ENCODE measurements around the gene RNF144B.

DNA sequence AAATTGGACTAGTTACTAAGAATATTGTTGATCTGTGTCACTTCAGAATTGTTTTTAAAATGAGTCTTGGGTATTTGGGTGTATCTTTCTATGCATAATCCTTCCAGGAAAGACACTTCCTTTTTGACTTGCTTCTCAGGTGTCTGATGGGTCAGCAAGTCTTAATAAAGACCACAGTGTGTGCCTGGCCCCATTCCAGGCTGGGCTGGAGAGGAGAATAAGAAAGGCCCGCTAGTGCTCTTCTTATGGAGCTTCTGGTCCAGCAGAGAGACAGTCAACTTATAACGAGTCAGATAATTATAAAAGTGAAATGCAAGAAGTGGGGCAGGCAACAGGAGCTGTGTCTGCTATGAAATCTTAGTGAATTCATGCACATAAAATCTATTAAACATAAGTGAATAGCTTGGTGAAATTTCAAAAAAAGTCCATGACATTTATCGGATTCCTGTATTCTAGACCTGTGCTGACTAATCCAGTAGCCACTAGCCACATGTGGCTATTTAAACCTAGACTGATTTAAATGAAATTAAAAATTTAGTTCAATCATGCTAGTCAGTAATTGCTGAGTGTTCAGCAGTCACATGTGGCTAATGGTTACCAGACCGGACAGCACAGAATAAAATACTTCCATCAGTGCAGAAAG lies 42.6 kb downstream of the RNF144B start:
- TF ChIP-seq CTCF (IDR thresholded peaks at IDR 0.05; ENCODE audit: insufficient read depth, low read depth, low read length) (no peak), EZH2 (IDR thresholded peaks at IDR 0.05; ENCODE audit: insufficient read depth, low read length) (no peak)

Measured in astrocyte (in vitro differentiated cells and primary cell).